ENCODE data around the gene SCT. TPM values are rescaled to one million over a fixed set of nuclear protein-coding genes. Genes with fewer than 3 reads are reported as not detected.

Gene SCT
- not detected in 2 replicates for total RNA-seq
- long read RNA-seq, result 0 reads

GRCh38 chr11:626475-627307 is at the start of gene SCT:
Gene SCT (minus strand): TSS chr11:627181. CDS start chr11:627143, 38 bp downstream.
- H3K27me3 Mint-ChIP-seq (ENCODE audit: low read depth), result peaks cover 43% of the 10 kb centered on the region
- H3K4me3 Mint-ChIP-seq, result no peak within 1 kb of the TSS
- H3K27ac Mint-ChIP-seq (ENCODE audit: unreplicated experiment), result no peak within 1 kb of the TSS
- no peaks in the 10 kb centered on the region for H3K9me3 Mint-ChIP-seq
- peaks cover 11% of the 10 kb centered on the region for H3K4me1 Mint-ChIP-seq
- DNase-seq (ENCODE audit: low read depth, low spot score), result no peak
- H3K36me3 Mint-ChIP-seq (ENCODE audit: low read depth), result peaks cover 6% of the 10 kb centered on the region
- no peak for TF ChIP-seq CTCF (conservative IDR thresholded peaks at IDR 0.05)

GRCh38 chr11:674406-674805 is 47.4 kb upstream of the SCT start:
- Mint-ChIP-seq H3K36me3 (ENCODE audit: low read depth) (peaks cover 16% of the 10 kb centered on the region), H3K27ac (ENCODE audit: unreplicated experiment) (no peak overlapping the region)
- DNase-seq (ENCODE audit: low read depth, low spot score), result no peak

GRCh38 chr11:673866-674265 is 46.9 kb upstream of the SCT start:
- H3K4me3 Mint-ChIP-seq, result no peak overlapping the region
- H3K27me3 Mint-ChIP-seq (ENCODE audit: low read depth), result no peaks in the 10 kb centered on the region
- TF ChIP-seq CTCF (conservative IDR thresholded peaks at IDR 0.05), result no peak
- no peaks in the 10 kb centered on the region for H3K4me1 Mint-ChIP-seq
- no peaks in the 10 kb centered on the region for H3K9me3 Mint-ChIP-seq
- no peak overlapping the region for H3K27ac Mint-ChIP-seq (ENCODE audit: unreplicated experiment)
- peaks cover 16% of the 10 kb centered on the region for H3K36me3 Mint-ChIP-seq (ENCODE audit: low read depth)
- no peak for DNase-seq (ENCODE audit: low read depth, low spot score)

More at GRCh38 chr11:674406-674805, 47.4 kb upstream of the SCT start:
- H3K4me3 Mint-ChIP-seq, result no peak overlapping the region
- no peaks in the 10 kb centered on the region for H3K4me1 Mint-ChIP-seq
- no peaks in the 10 kb centered on the region for H3K27me3 Mint-ChIP-seq (ENCODE audit: low read depth)
- TF ChIP-seq CTCF (conservative IDR thresholded peaks at IDR 0.05), result no peak
- no peaks in the 10 kb centered on the region for H3K9me3 Mint-ChIP-seq

- no peak for TF ChIP-seq CTCF (conservative IDR thresholded peaks at IDR 0.05)
- H3K4me3 Mint-ChIP-seq, result no peak overlapping the region
- peaks cover 5% of the 10 kb centered on the region for H3K4me1 Mint-ChIP-seq
- H3K36me3 Mint-ChIP-seq (ENCODE audit: low read depth), result peaks cover 5% of the 10 kb centered on the region
- no peak for DNase-seq (ENCODE audit: low read depth, low spot score)
- no peaks in the 10 kb centered on the region for H3K27me3 Mint-ChIP-seq (ENCODE audit: low read depth)
- no peaks in the 10 kb centered on the region for H3K9me3 Mint-ChIP-seq
- H3K27ac Mint-ChIP-seq (ENCODE audit: unreplicated experiment), result no peak overlapping the region
Observed at GRCh38 chr11:665704-666281, 38.8 kb upstream of the SCT start.

- no peak overlapping the region for H3K4me3 Mint-ChIP-seq
- TF ChIP-seq CTCF (conservative IDR thresholded peaks at IDR 0.05), result no peak
- no peak overlapping the region for H3K27ac Mint-ChIP-seq (ENCODE audit: unreplicated experiment)
- no peaks in the 10 kb centered on the region for H3K27me3 Mint-ChIP-seq (ENCODE audit: low read depth)
- no peaks in the 10 kb centered on the region for H3K9me3 Mint-ChIP-seq
- H3K36me3 Mint-ChIP-seq (ENCODE audit: low read depth), result peaks cover 5% of the 10 kb centered on the region
- peaks cover 5% of the 10 kb centered on the region for H3K4me1 Mint-ChIP-seq
- DNase-seq (ENCODE audit: low read depth, low spot score), result no peak
Observed at GRCh38 chr11:665062-665703, 38.2 kb upstream of the SCT start.
